ENCODE data around the gene CTXN2. TPM values are rescaled to one million over a fixed set of nuclear protein-coding genes. Genes with fewer than 3 reads are reported as not detected.

Gene CTXN2
- total RNA-seq, result not detected

- CTCF ChIA-PET, result no interaction called here
- peak within 1 kb of the TSS; percentile 15 for H3K27ac Mint-ChIP-seq
- no peak within 1 kb of the TSS for H3K4me3 Mint-ChIP-seq
- peaks cover 3% of the 10 kb centered on the region for H3K4me1 Mint-ChIP-seq
- no peaks in the 10 kb centered on the region for H3K9me3 Mint-ChIP-seq
- H3K27me3 Mint-ChIP-seq, result peaks cover 33% of the 10 kb centered on the region
- no peaks in the 10 kb centered on the region for H3K36me3 Mint-ChIP-seq (ENCODE audit: low read depth)
- no peak for DNase-seq
- POLR2A ChIA-PET, result no interaction called here
Observed at GRCh38 chr15:48191574-48192225, at the start of gene CTXN2. TSS of gene CTXN2 (plus strand) at chr15:48191665. CDS start at chr15:48201301, 9,636 bp downstream.

DNA sequence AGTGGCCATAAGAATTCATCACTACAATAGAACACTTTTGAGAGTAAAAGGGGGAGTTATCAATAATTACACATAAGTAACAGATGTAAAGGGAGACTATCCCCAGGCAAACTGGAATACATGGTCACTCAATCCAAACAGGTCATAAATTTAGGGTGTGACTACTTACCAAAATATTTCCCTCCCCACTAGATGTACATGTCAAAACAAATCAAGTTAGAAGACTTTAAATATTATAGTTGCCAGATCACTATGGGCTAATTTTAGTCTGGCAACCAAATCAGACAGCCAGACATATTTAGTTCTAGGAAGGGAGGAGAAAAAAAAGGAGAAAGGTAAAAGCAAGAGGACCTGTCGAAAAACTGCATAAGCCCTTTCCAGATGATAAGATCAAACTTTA lies 47.6 kb upstream of the CTXN2 start:
- H3K9me3 Mint-ChIP-seq, result no peaks in the 10 kb centered on the region
- peaks cover 6% of the 10 kb centered on the region for H3K4me1 Mint-ChIP-seq
- POLR2A ChIA-PET, result no interaction called here
- no peak overlapping the region for H3K4me3 Mint-ChIP-seq
- no peak for DNase-seq
- no peak overlapping the region for H3K27ac Mint-ChIP-seq
- CTCF ChIA-PET, result no interaction called here
- H3K27me3 Mint-ChIP-seq, result no peaks in the 10 kb centered on the region
- peaks cover 14% of the 10 kb centered on the region for H3K36me3 Mint-ChIP-seq (ENCODE audit: low read depth)

DNA sequence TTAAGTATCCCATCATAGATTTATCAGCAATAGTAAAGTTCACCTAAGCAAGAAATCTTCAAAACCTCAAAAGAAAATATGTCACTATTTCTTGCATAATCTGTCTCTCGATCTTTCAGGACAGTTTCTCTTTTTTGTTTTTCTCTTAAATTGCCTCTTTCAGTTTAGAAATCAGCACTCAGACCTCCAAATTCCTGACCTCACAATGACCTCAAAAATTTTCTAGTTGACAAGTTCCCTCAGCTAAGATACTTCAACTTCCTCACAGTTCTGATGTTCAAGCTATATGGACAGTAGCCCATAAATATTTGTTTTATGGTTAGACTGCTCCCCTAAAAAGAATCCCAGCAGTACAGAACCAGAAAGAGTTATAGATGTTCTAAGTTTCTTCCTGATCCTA lies 46.6 kb upstream of the CTXN2 start:
- no peak for DNase-seq
- Mint-ChIP-seq H3K4me3 (no peak overlapping the region), H3K27me3 (no peaks in the 10 kb centered on the region), H3K36me3 (ENCODE audit: low read depth) (peaks cover 17% of the 10 kb centered on the region), H3K9me3 (no peaks in the 10 kb centered on the region), H3K4me1 (peaks cover 6% of the 10 kb centered on the region), H3K27ac (no peak overlapping the region)
- ChIA-PET POLR2A (interaction anchor here (0.7 kb wide), 2 partner anchors 168 to 737 kb away, joined by 3 to 4 read pairs; no protein-coding TSS in a partner anchor), CTCF (no interaction called here)

GRCh38 chr15:48145923-48146322 lies 45.5 kb upstream of the CTXN2 start:
- Mint-ChIP-seq H3K27me3 (no peaks in the 10 kb centered on the region), H3K4me1 (peaks cover 6% of the 10 kb centered on the region), H3K27ac (no peak overlapping the region), H3K9me3 (no peaks in the 10 kb centered on the region), H3K36me3 (ENCODE audit: low read depth) (peaks cover 17% of the 10 kb centered on the region), H3K4me3 (no peak overlapping the region)
- DNase-seq, result no peak
- ChIA-PET POLR2A (no interaction called here), CTCF (no interaction called here)

DNA sequence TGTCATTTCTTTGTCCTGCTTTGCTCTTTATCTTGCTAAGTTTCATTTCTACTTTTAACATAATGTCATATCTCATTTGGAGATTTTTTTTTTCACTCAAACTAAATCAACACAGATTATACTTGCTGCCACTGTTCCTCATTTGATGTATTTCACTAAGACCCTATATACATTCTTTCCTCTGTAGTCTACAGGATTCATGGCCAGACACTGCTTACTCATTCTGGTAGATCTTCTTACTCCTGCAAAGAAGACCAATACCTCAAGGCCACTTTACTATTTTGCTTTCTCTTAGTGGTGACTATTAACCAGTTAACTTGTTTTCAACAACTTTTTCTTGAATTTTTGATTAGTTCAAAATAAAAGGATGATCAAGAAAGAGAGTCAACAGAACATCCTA lies 44.1 kb upstream of the CTXN2 start:
- no peak overlapping the region for H3K27ac Mint-ChIP-seq
- DNase-seq, result no peak
- CTCF ChIA-PET, result no interaction called here
- no peaks in the 10 kb centered on the region for H3K9me3 Mint-ChIP-seq
- H3K36me3 Mint-ChIP-seq (ENCODE audit: low read depth), result peaks cover 15% of the 10 kb centered on the region
- no peak overlapping the region for H3K4me3 Mint-ChIP-seq
- H3K27me3 Mint-ChIP-seq, result no peaks in the 10 kb centered on the region
- H3K4me1 Mint-ChIP-seq, result peaks cover 6% of the 10 kb centered on the region
- POLR2A ChIA-PET, result no interaction called here

- Mint-ChIP-seq H3K27me3 (no peaks in the 10 kb centered on the region), H3K36me3 (ENCODE audit: low read depth) (peaks cover 18% of the 10 kb centered on the region), H3K9me3 (no peaks in the 10 kb centered on the region), H3K4me3 (no peak overlapping the region), H3K27ac (no peak overlapping the region), H3K4me1 (peaks cover 2% of the 10 kb centered on the region)
- ChIA-PET POLR2A (no interaction called here), CTCF (no interaction called here)
- DNase-seq, result no peak
Observed at GRCh38 chr15:48149858-48150257, 41.6 kb upstream of the CTXN2 start.

DNA sequence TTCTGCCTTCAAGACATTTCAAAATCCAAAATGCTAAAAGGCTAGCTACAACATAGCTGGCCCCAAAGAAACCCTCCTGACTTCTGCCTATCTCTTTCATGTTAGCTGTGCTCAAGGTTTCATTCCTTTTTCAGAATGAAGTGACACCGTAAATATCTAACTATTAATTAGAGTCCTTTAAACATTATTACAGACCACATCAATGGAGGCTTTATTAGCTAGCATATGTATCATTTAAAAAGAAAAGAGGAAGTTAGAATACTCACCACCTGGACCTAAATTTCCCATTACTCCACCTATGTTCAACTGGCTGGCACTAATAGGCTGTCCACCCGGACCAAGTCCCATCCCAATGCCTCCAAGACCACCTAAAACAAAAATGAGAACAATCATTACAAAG lies 37.9 kb upstream of the CTXN2 start:
- no peak overlapping the region for H3K27ac Mint-ChIP-seq
- H3K4me3 Mint-ChIP-seq, result no peak overlapping the region
- DNase-seq, result no peak
- H3K9me3 Mint-ChIP-seq, result no peaks in the 10 kb centered on the region
- peaks cover 10% of the 10 kb centered on the region for H3K36me3 Mint-ChIP-seq (ENCODE audit: low read depth)
- POLR2A ChIA-PET, result no interaction called here
- CTCF ChIA-PET, result no interaction called here
- H3K4me1 Mint-ChIP-seq, result no peaks in the 10 kb centered on the region
- H3K27me3 Mint-ChIP-seq, result no peaks in the 10 kb centered on the region

- H3K4me3 Mint-ChIP-seq, result no peak overlapping the region
- H3K27ac Mint-ChIP-seq, result no peak overlapping the region
- H3K36me3 Mint-ChIP-seq (ENCODE audit: low read depth), result peaks cover 31% of the 10 kb centered on the region
- no peak for DNase-seq
- H3K9me3 Mint-ChIP-seq, result peaks cover 6% of the 10 kb centered on the region
- H3K27me3 Mint-ChIP-seq, result no peaks in the 10 kb centered on the region
- ChIA-PET CTCF (no interaction called here), POLR2A (no interaction called here)
- no peaks in the 10 kb centered on the region for H3K4me1 Mint-ChIP-seq
Observed at GRCh38 chr15:48168616-48169015, 22.8 kb upstream of the CTXN2 start.

DNA sequence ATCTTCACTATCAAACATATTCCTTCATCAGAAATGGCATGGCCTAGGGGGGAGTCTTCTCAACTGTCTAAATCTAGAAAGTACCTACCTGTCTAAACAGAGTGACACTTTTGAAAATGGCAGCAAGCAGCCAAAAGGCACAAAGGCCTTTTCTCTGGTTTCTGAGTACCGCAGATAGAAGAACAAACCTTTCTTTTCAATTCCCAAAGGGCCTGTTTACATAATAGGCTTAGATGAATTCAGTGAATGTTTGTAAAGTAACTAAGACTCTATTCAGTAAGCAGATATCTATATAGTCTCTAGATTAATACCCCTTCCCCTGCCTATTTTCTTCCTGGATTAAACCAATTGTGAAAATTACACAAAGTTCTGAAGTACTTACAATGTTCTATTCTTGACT lies 20.5 kb upstream of the CTXN2 start:
- no peak for DNase-seq
- Mint-ChIP-seq H3K4me3 (no peak overlapping the region), H3K9me3 (peaks cover 6% of the 10 kb centered on the region), H3K36me3 (ENCODE audit: low read depth) (peaks cover 34% of the 10 kb centered on the region), H3K27ac (no peak overlapping the region), H3K4me1 (peaks cover 11% of the 10 kb centered on the region), H3K27me3 (no peaks in the 10 kb centered on the region)
- POLR2A ChIA-PET, result no interaction called here
- CTCF ChIA-PET, result no interaction called here

GRCh38 chr15:48175126-48175525 lies 16.3 kb upstream of the CTXN2 start:
- H3K9me3 Mint-ChIP-seq, result peaks cover 6% of the 10 kb centered on the region
- CTCF ChIA-PET, result no interaction called here
- H3K4me1 Mint-ChIP-seq, result peaks cover 23% of the 10 kb centered on the region
- H3K27me3 Mint-ChIP-seq, result peaks cover 3% of the 10 kb centered on the region
- POLR2A ChIA-PET, result no interaction called here
- H3K27ac Mint-ChIP-seq, result no peak overlapping the region
- peaks cover 12% of the 10 kb centered on the region for H3K36me3 Mint-ChIP-seq (ENCODE audit: low read depth)
- no peak overlapping the region for H3K4me3 Mint-ChIP-seq
- DNase-seq, result no peak

- CTCF ChIA-PET, result no interaction called here
- Mint-ChIP-seq H3K27ac (no peak overlapping the region), H3K4me1 (peaks cover 23% of the 10 kb centered on the region), H3K27me3 (peaks cover 3% of the 10 kb centered on the region), H3K4me3 (no peak overlapping the region), H3K36me3 (ENCODE audit: low read depth) (peaks cover 12% of the 10 kb centered on the region), H3K9me3 (peaks cover 6% of the 10 kb centered on the region)
- POLR2A ChIA-PET, result no interaction called here
- DNase-seq, result no peak
Observed at GRCh38 chr15:48176112-48176511, 15.4 kb upstream of the CTXN2 start.

GRCh38 chr15:48176957-48177356 lies 14.5 kb upstream of the CTXN2 start:
- ChIA-PET POLR2A (interaction anchor here (0.7 kb wide), 1 partner anchor 101 kb away, joined by 3 read pairs; no protein-coding TSS in a partner anchor), CTCF (no interaction called here)
- Mint-ChIP-seq H3K27me3 (peaks cover 6% of the 10 kb centered on the region), H3K27ac (peak overlapping the region; percentile 93), H3K4me3 (peak overlapping the region; percentile 82), H3K9me3 (peaks cover 6% of the 10 kb centered on the region), H3K36me3 (ENCODE audit: low read depth) (peaks cover 12% of the 10 kb centered on the region), H3K4me1 (peaks cover 23% of the 10 kb centered on the region)
- DNase-seq, result no peak

- H3K27ac Mint-ChIP-seq, result peak overlapping the region; percentile 93
- CTCF ChIA-PET, result no interaction called here
- H3K36me3 Mint-ChIP-seq (ENCODE audit: low read depth), result peaks cover 12% of the 10 kb centered on the region
- no peak for DNase-seq
- peak overlapping the region; percentile 82 for H3K4me3 Mint-ChIP-seq
- H3K9me3 Mint-ChIP-seq, result peaks cover 6% of the 10 kb centered on the region
- POLR2A ChIA-PET, result interaction anchor here (0.7 to 1.2 kb wide), 3 partner anchors 100 to 1004 kb away, joined by 3 to 4 read pairs (median 3); partner anchors contain the start of gene CEP152
- H3K27me3 Mint-ChIP-seq, result peaks cover 10% of the 10 kb centered on the region
- H3K4me1 Mint-ChIP-seq, result peaks cover 23% of the 10 kb centered on the region
Observed at GRCh38 chr15:48177383-48177765, 14.1 kb upstream of the CTXN2 start.
